K562 (cell line): ENCODE results near the gene FMNL3. TPM values are rescaled to one million over a fixed set of nuclear protein-coding genes. Genes with fewer than 3 reads are reported as not detected.
A peak's percentile ranks its signal among the peaks of the same experiment; 100 is the strongest.

Experiments
- ATAC-seq: fragments of 200-7000 bp; cut with Tn5 transposase; 3 replicates; pipeline ENCODE4 v1.9.1; 2020; ENCODE audit warnings: moderate library complexity
- BruUV-seq: library from RNA; stranded (reverse); fragments of 400-500 nt; replicated peaks from 2 replicates; lab custom pipeline; 2021; lab: Mats Ljungman, UMichigan
- CTCF ChIA-PET: fragments of 300-600 bp; formaldehyde crosslinking; extraction: SDS; loops from one replicate; lab custom pipeline; 2021; ENCODE audit warnings: low intra/inter-chr PET ratio; lab: Yijun Ruan, JAX
- POLR2A ChIA-PET: fragments of 300-600, 350-650 bp; sonication (Branson Sonifier 250); formaldehyde crosslinking; extraction: SDS; loops from one replicate; lab custom pipeline; 2021; ENCODE audit warnings: antibody characterized with exemption, inconsistent platforms; lab: Yijun Ruan, JAX
- DNase-seq, 4 experiments: peaks; one replicate each; pipeline versions ENCODE4 v3.0.0 to v3.0.0-alpha.2; 2011 to 2018; ENCODE audit warnings: low spot score in 3 of 4, mixed read lengths in 3 of 4; ENCODE audit errors: extremely low read depth in 1 of 4
- FAIRE-seq: peaks from 2 replicates; lab custom pipeline; 2011; peaks lifted over from hg19 to GRCh38; lab: Jason Lieb, UNC
- H2AFZ ChIP-seq: 2 replicates; pipeline ENCODE4 v1.6.0; 2011; ENCODE audit warnings: low read depth, low read length, control low read depth, inconsistent platforms
- H3K27ac ChIP-seq: fragments of 200-600 bp; 3 replicates; pipeline ENCODE4 v1.8.0; 2011; ENCODE audit warnings: low read depth, mild to moderate bottlenecking, control low read depth, inconsistent platforms, low read length, moderate library complexity, mixed read lengths; ENCODE audit errors: extremely low read depth
- H3K27me3 ChIP-seq, 2 experiments: fragments of 300-600 bp in 1 of 2; 2 replicates in 1 of 2; 3 replicates in 1 of 2; pipeline versions ENCODE4 v1.6.0 to v1.8.0; 2011; ENCODE audit warnings: inconsistent platforms in 2 of 2, low read length in 2 of 2, mild to moderate bottlenecking in 1 of 2, mixed read lengths in 1 of 2, moderate library complexity in 1 of 2; ENCODE audit not compliant: control insufficient read depth in 2 of 2, insufficient read depth in 2 of 2
- H3K36me3 ChIP-seq: fragments of 300-600 bp; 3 replicates; pipeline ENCODE4 v1.8.0; 2011; ENCODE audit warnings: mild to moderate bottlenecking, low read length, inconsistent platforms; ENCODE audit not compliant: control insufficient read depth, insufficient read depth
- H3K4me1 ChIP-seq, 2 experiments: fragments of 200-600 bp in 1 of 2; replicated peaks in 1 of 2; 2 replicates in 1 of 2; 3 replicates in 1 of 2; pipeline versions ENCODE4 v1.5.1 to v1.8.0; 2011; ENCODE audit warnings: inconsistent platforms in 2 of 2, low read length in 2 of 2, mild to moderate bottlenecking in 1 of 2, mixed read lengths in 1 of 2, moderate library complexity in 1 of 2; ENCODE audit not compliant: control insufficient read depth in 2 of 2, insufficient read depth in 2 of 2
- H3K4me2 ChIP-seq: 2 replicates; pipeline ENCODE4 v1.6.1; 2011; ENCODE audit warnings: low read length, control low read depth, inconsistent platforms, mixed read lengths; ENCODE audit not compliant: insufficient read depth
- H3K4me3 ChIP-seq: fragments of 200-600 bp; sonication (generic), shearing (Covaris generic); 2 replicates; pipeline ENCODE4 v1.5.1; 2016; ENCODE audit warnings: control low read depth, inconsistent platforms
- H3K79me2 ChIP-seq: fragments of 200-600 bp; 3 replicates; pipeline ENCODE4 v1.8.0; 2011; ENCODE audit warnings: low read length, inconsistent platforms; ENCODE audit not compliant: control insufficient read depth, insufficient read depth
- H3K9ac ChIP-seq, 2 experiments: 2 replicates each; pipeline versions ENCODE4 v1.6.0 to v1.6.1; 2011; ENCODE audit warnings: low read depth in 2 of 2, low read length in 2 of 2, control low read depth in 1 of 2, inconsistent platforms in 1 of 2, mild to moderate bottlenecking in 1 of 2, mixed read lengths in 1 of 2; ENCODE audit not compliant: insufficient read depth in 1 of 2
- H3K9me1 ChIP-seq: one replicate; pipeline ENCODE4 v1.6.0; 2011; ENCODE audit warnings: inconsistent platforms, mild to moderate bottlenecking, low read length, moderate library complexity; ENCODE audit not compliant: control insufficient read depth, insufficient read depth
- H3K9me3 ChIP-seq: replicated peaks from 2 replicates; pipeline ENCODE4 v1.5.1; 2011; ENCODE audit warnings: low read depth, low read length, inconsistent platforms; ENCODE audit not compliant: control insufficient read depth, insufficient read depth
- H4K20me1 ChIP-seq: replicated peaks from 2 replicates; pipeline ENCODE4 v1.6.1; 2011; ENCODE audit warnings: low read length, inconsistent platforms, mixed read lengths; ENCODE audit not compliant: control insufficient read depth, insufficient read depth
- ATF1 ChIP-seq, 2 experiments: fragments of 450-650 bp in 1 of 2; IDR thresholded peaks; 2 replicates each; pipeline ENCODE4 v1.6.1; 2016; ENCODE audit warnings: missing compliant biosample characterization in 1 of 2, missing genetic modification characterization in 1 of 2
- ERF ChIP-seq: fragments of 450-650 bp; formaldehyde crosslinking; IDR thresholded peaks from 2 replicates; pipeline ENCODE4 v1.4.0; 2020; ENCODE audit warnings: mild to moderate bottlenecking, mixed read lengths
- HDAC6 ChIP-seq: IDR thresholded peaks from 2 replicates; pipeline ENCODE4 v1.6.1; 2012; ENCODE audit warnings: low read depth, mild to moderate bottlenecking, control low read depth, inconsistent platforms, low read length, moderate library complexity
- ILF3 ChIP-seq: fragments of 450-650 bp; IDR thresholded peaks from 2 replicates; pipeline ENCODE4 v1.6.1; 2018; ENCODE audit warnings: antibody characterized with exemption, mild to moderate bottlenecking, moderate library complexity, borderline replicate concordance
- L3MBTL2 ChIP-seq: fragments of 450-650 bp; IDR thresholded peaks from 2 replicates; pipeline ENCODE4 v1.6.1; 2016; ENCODE audit warnings: mild to moderate bottlenecking, moderate library complexity
- NFATC3 ChIP-seq: fragments of 450-650 bp; IDR thresholded peaks from 2 replicates; pipeline ENCODE4 v1.6.1; 2017; ENCODE audit warnings: mild to moderate bottlenecking
- SP2 ChIP-seq: IDR thresholded peaks from 2 replicates; pipeline ENCODE4 v1.6.1; 2011; ENCODE audit warnings: mild to moderate bottlenecking, low read depth, low read length, moderate library complexity; ENCODE audit not compliant: poor library complexity, severe bottlenecking; ENCODE audit errors: extremely low read depth
- TRIM28 ChIP-seq: fragments of 450-650 bp; IDR thresholded peaks from 2 replicates; pipeline ENCODE4 v1.6.1; 2017
- ZNF354B ChIP-seq: fragments of 250-450 bp; sonication (Bioruptor Pico); IDR thresholded peaks from 2 replicates; pipeline ENCODE4 v1.4.0; 2020
- ZNF561 ChIP-seq: fragments of 450-650 bp; formaldehyde crosslinking; conservative IDR thresholded peaks from 2 replicates; pipeline ENCODE4 v1.4.0; 2020; ENCODE audit warnings: mild to moderate bottlenecking, moderate library complexity
- ZNF785 ChIP-seq: fragments of 250-450 bp; sonication (Bioruptor Pico); IDR thresholded peaks from 2 replicates; pipeline ENCODE4 v1.4.0; 2020; ENCODE audit warnings: mild to moderate bottlenecking
- WGBS: fragments of 100-300 bp; shearing (Covaris generic); methylation state at CpG from one replicate; pipeline ENCODE4 v1.1.6; 2016; ENCODE audit warnings: low coverage, mixed read lengths; ENCODE audit not compliant: insufficient coverage; ENCODE audit errors: missing lambda C conversion rate; 5-methylcytosine and 5-hydroxymethylcytosine counted together
- in situ Hi-C: fragments of 300-500 bp; cut with MboI; formaldehyde crosslinking; loops from 4 replicates; pipeline ENCODE4 v1.15.0; 2018; ENCODE audit warnings: inconsistent platforms, mixed read lengths
- intact Hi-C: fragments of 100-400 bp; cut with micrococcal nuclease; formaldehyde crosslinking; loops from 2 replicates; pipeline ENCODE4 v1.14.2; 2022
- polyA plus RNA-seq, 8 experiments: library from polyadenylated mRNA; depleted of rRNA in 4 of 8; stranded (reverse) in 5 of 8; unstranded in 3 of 8; fragments of >200 nt; fragmentation: Nextera tagmentation in 2 of 8; fragmentation: Illumina TruSeq in 1 of 8; extraction: Ambion mirVana in 2 of 8; extraction: Trizol in 1 of 8; gene quantifications; 2 replicates each; pipeline versions ENCODE4 v1.2.1 to v1.2.3, GENCODE V29; 2011 to 2014; ENCODE audit warnings: inconsistent platforms in 1 of 8, missing spikeins in 1 of 8
- total RNA-seq, 7 experiments: library from RNA; depleted of rRNA in 6 of 7; stranded (reverse); fragments of >200 nt in 6 of 7; fragmentation: Illumina TruSeq in 2 of 7; extraction: Trizol in 2 of 7; gene quantifications; 2 replicates each; pipeline versions ENCODE4 v1.2.1 to v1.2.3, GENCODE V29; 2011 to 2021; ENCODE audit warnings: low replicate concordance in 1 of 7
- TF ChIP-seq, protein P1 (sequence below): fragments of 250-450 bp; sonication (Bioruptor Pico); IDR thresholded peaks from 2 replicates; pipeline ENCODE4 v1.5.0; 2020; ENCODE audit warnings: mild to moderate bottlenecking, borderline replicate concordance
- TF ChIP-seq, protein P2 (sequence below): fragments of 250-450 bp; sonication (Bioruptor Pico); IDR thresholded peaks from 2 replicates; pipeline ENCODE4 v1.5.0; 2021
- TF ChIP-seq, protein P3 (sequence below): fragments of 250-450 bp; sonication (Bioruptor Pico); IDR thresholded peaks from 2 replicates; pipeline ENCODE4 v1.4.0; 2020
- TF ChIP-seq, protein P4 (sequence below): IDR thresholded peaks from 2 replicates; pipeline ENCODE4 v1.6.1; 2011; ENCODE audit not compliant: insufficient read length; ENCODE audit errors: extremely low read depth

Gene FMNL3
- total and polyA plus RNA-seq, 9 of the 15 experiments (the other 6 are each of a cell fraction or from before 2014, with no cell fraction given) = 0.49 to 14.4 (median 6.8) TPM

DNA sequence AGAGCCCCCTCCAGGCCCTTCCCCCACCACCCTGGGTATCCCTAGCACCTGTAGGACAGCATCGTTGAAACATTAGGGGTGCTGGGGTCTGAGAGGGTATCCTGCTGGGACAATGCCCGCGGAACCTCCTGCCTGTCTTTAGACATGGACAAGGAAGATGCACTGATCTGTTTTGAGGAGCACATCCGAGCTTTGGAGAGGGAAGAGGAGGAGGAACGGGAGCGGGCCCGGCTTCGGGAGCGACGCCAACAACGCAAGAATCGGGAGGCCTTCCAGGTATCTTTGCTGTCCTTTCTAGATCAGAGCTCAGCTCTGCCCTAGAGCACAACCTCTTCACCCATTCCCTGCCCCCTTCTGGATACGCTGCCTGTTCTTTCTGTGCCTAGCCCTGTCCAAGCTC lies 70.6 kb downstream of the FMNL3 start:
- no peaks in the 10 kb centered on the region for H3K79me2 ChIP-seq
- peak overlapping the region; percentile 82; the same call in 1 of the 2 replicates for H2AFZ ChIP-seq
- no TSS peak for BruUV-seq
- POLR2A ChIA-PET = interaction anchor here (0.6 to 3.2 kb wide), 8 partner anchors 9 to 233 kb away, joined by 3 to 18 read pairs (median 4); partner anchors contain the start of gene TMBIM6
- no peak overlapping the region for H3K9ac ChIP-seq
- H3K36me3 ChIP-seq = no peaks in the 10 kb centered on the region
- in situ Hi-C loops (no loop called here), intact Hi-C loops (loop anchor here (2.0 kb wide), 1 partner anchor 70 kb away; the partner anchor contains the start of gene FMNL3)
- 66% methylated on average over 6 of the region's 13 CpGs for WGBS
- TF ChIP-seq, protein P1, sequence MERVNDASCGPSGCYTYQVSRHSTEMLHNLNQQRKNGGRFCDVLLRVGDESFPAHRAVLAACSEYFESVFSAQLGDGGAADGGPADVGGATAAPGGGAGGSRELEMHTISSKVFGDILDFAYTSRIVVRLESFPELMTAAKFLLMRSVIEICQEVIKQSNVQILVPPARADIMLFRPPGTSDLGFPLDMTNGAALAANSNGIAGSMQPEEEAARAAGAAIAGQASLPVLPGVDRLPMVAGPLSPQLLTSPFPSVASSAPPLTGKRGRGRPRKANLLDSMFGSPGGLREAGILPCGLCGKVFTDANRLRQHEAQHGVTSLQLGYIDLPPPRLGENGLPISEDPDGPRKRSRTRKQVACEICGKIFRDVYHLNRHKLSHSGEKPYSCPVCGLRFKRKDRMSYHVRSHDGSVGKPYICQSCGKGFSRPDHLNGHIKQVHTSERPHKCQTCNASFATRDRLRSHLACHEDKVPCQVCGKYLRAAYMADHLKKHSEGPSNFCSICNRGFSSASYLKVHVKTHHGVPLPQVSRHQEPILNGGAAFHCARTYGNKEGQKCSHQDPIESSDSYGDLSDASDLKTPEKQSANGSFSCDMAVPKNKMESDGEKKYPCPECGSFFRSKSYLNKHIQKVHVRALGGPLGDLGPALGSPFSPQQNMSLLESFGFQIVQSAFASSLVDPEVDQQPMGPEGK = no peak
- no peak for TF ChIP-seq NFATC3
- TF ChIP-seq, protein P2, sequence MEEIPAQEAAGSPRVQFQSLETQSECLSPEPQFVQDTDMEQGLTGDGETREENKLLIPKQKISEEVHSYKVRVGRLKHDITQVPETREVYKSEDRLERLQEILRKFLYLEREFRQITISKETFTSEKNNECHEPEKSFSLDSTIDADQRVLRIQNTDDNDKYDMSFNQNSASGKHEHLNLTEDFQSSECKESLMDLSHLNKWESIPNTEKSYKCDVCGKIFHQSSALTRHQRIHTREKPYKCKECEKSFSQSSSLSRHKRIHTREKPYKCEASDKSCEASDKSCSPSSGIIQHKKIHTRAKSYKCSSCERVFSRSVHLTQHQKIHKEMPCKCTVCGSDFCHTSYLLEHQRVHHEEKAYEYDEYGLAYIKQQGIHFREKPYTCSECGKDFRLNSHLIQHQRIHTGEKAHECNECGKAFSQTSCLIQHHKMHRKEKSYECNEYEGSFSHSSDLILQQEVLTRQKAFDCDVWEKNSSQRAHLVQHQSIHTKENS = no peak
- TF ChIP-seq ERF (CRISPR knock-in tag) = no peak
- no peak for TF ChIP-seq L3MBTL2
- no peak for TF ChIP-seq ZNF785 (CRISPR knock-in tag)
- no peak for TF ChIP-seq ZNF354B
- TF ChIP-seq SP2 = no peak
- TF ChIP-seq HDAC6 = no peak
- TF ChIP-seq ILF3 = no peak
- no peak for TF ChIP-seq ATF1 (CRISPR knock-in tag; IDR thresholded peaks at IDR 0.05)
- TF ChIP-seq ATF1 (tag; IDR thresholded peaks at IDR 0.05) = no peak
- TF ChIP-seq, protein P3, sequence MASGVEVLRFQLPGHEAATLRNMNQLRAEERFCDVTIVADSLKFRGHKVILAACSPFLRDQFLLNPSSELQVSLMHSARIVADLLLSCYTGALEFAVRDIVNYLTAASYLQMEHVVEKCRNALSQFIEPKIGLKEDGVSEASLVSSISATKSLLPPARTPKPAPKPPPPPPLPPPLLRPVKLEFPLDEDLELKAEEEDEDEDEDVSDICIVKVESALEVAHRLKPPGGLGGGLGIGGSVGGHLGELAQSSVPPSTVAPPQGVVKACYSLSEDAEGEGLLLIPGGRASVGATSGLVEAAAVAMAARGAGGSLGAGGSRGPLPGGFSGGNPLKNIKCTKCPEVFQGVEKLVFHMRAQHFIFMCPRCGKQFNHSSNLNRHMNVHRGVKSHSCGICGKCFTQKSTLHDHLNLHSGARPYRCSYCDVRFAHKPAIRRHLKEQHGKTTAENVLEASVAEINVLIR (CRISPR knock-in tag) = no peak
- TF ChIP-seq TRIM28 = no peak
- TF ChIP-seq, protein P4, sequence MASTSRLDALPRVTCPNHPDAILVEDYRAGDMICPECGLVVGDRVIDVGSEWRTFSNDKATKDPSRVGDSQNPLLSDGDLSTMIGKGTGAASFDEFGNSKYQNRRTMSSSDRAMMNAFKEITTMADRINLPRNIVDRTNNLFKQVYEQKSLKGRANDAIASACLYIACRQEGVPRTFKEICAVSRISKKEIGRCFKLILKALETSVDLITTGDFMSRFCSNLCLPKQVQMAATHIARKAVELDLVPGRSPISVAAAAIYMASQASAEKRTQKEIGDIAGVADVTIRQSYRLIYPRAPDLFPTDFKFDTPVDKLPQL = no peak
- no peak for TF ChIP-seq ZNF561 (CRISPR knock-in tag)
- ATAC-seq (no peak), FAIRE-seq (no peak), DNase-seq (no peak)
- no peaks in the 10 kb centered on the region for H3K27me3 ChIP-seq
- CTCF ChIA-PET = interaction anchor here (1.0 kb wide), 1 partner anchor 71 kb away, joined by 3 read pairs; the partner anchor contains the start of gene FMNL3
- peaks cover 3 to 11% of the 10 kb centered on the region in 2 experiments; a peak in 3 of 5 replicates for H3K4me1 ChIP-seq
- H3K27ac ChIP-seq = no peak overlapping the region
- no peaks in the 10 kb centered on the region for H3K9me3 ChIP-seq
- no peaks in the 10 kb centered on the region for H3K9me1 ChIP-seq
- H4K20me1 ChIP-seq = no peaks in the 10 kb centered on the region
- no peak overlapping the region for H3K4me2 ChIP-seq
- no peak overlapping the region for H3K4me3 ChIP-seq
